SU-DHL-6 (cell line): ENCODE results near the gene SCARB1.

Experiments
- EZH2phosphoT487 ChIP-seq: fragments of 200-600 bp; sonication (generic), shearing (Covaris generic); conservative IDR thresholded peaks from 2 replicates; pipeline ENCODE4 v1.6.1; 2018; ENCODE audit warnings: mild to moderate bottlenecking, antibody characterized with exemption, low read length, moderate library complexity, mixed read lengths
- TF ChIP-seq, protein P1 (sequence below): fragments of 200-600 bp; sonication (generic); IDR thresholded peaks from one replicate; pipeline ENCODE4 v1.5.1; 2017; ENCODE audit warnings: antibody characterized with exemption, mild to moderate bottlenecking, low read length, moderate library complexity; ENCODE audit not compliant: insufficient read depth, poor library complexity, severe bottlenecking

DNA sequence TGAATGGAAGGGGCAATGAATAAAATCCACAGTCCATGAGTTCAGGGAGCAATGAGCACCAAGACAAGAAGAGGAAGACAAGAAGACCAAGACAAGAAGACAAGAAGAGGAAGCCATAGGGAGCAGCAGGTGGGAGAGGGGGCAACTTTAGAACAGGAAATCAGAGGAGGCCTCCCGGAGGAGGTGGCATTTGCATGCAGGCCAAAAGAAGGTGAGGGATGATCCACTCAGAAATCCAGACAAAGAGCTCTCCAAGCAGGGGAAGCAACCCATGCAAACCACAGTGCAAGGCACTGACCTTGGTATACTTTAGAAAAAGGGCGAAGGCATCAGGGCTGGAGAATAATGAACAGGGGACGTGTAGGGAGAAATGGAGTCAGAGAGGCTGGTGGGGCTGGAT is 58.6 kb downstream of the SCARB1 start:
- TF ChIP-seq, protein P1, sequence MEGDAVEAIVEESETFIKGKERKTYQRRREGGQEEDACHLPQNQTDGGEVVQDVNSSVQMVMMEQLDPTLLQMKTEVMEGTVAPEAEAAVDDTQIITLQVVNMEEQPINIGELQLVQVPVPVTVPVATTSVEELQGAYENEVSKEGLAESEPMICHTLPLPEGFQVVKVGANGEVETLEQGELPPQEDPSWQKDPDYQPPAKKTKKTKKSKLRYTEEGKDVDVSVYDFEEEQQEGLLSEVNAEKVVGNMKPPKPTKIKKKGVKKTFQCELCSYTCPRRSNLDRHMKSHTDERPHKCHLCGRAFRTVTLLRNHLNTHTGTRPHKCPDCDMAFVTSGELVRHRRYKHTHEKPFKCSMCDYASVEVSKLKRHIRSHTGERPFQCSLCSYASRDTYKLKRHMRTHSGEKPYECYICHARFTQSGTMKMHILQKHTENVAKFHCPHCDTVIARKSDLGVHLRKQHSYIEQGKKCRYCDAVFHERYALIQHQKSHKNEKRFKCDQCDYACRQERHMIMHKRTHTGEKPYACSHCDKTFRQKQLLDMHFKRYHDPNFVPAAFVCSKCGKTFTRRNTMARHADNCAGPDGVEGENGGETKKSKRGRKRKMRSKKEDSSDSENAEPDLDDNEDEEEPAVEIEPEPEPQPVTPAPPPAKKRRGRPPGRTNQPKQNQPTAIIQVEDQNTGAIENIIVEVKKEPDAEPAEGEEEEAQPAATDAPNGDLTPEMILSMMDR, result no peak
- no peak for TF ChIP-seq EZH2phosphoT487
